K562 (cell line): ENCODE measurements around the gene TTLL10. TPM values are rescaled to one million over a fixed set of nuclear protein-coding genes. Genes with fewer than 3 reads are reported as not detected.

Experiments
- ATAC-seq: fragments of 200-7000 bp; cut with Tn5 transposase; 3 replicates; pipeline ENCODE4 v1.9.1; 2020; ENCODE audit warnings: moderate library complexity
- BruUV-seq: library from RNA; stranded (reverse); fragments of 400-500 nt; replicated peaks from 2 replicates; lab custom pipeline; 2021; lab: Mats Ljungman, UMichigan
- CTCF ChIA-PET: fragments of 300-600 bp; formaldehyde crosslinking; extraction: SDS; loops from one replicate; lab custom pipeline; 2021; ENCODE audit warnings: low intra/inter-chr PET ratio; lab: Yijun Ruan, JAX
- POLR2A ChIA-PET: fragments of 300-600, 350-650 bp; sonication (Branson Sonifier 250); formaldehyde crosslinking; extraction: SDS; loops from one replicate; lab custom pipeline; 2021; ENCODE audit warnings: antibody characterized with exemption, inconsistent platforms; lab: Yijun Ruan, JAX
- DNase-seq, 4 experiments: peaks; one replicate each; pipeline versions ENCODE4 v3.0.0 to v3.0.0-alpha.2; 2011 to 2018; ENCODE audit warnings: low spot score in 3 of 4, mixed read lengths in 3 of 4; ENCODE audit errors: extremely low read depth in 1 of 4
- FAIRE-seq: peaks from 2 replicates; lab custom pipeline; 2011; peaks lifted over from hg19 to GRCh38; lab: Jason Lieb, UNC
- H2AFZ ChIP-seq: 2 replicates; pipeline ENCODE4 v1.6.0; 2011; ENCODE audit warnings: low read depth, low read length, control low read depth, inconsistent platforms
- H3K27ac ChIP-seq: fragments of 200-600 bp; 3 replicates; pipeline ENCODE4 v1.8.0; 2011; ENCODE audit warnings: low read depth, mild to moderate bottlenecking, control low read depth, inconsistent platforms, low read length, moderate library complexity, mixed read lengths; ENCODE audit errors: extremely low read depth
- H3K27me3 ChIP-seq, 2 experiments: fragments of 300-600 bp in 1 of 2; 2 replicates in 1 of 2; 3 replicates in 1 of 2; pipeline versions ENCODE4 v1.6.0 to v1.8.0; 2011; ENCODE audit warnings: inconsistent platforms in 2 of 2, low read length in 2 of 2, mild to moderate bottlenecking in 1 of 2, mixed read lengths in 1 of 2, moderate library complexity in 1 of 2; ENCODE audit not compliant: control insufficient read depth in 2 of 2, insufficient read depth in 2 of 2
- H3K36me3 ChIP-seq: fragments of 300-600 bp; 3 replicates; pipeline ENCODE4 v1.8.0; 2011; ENCODE audit warnings: mild to moderate bottlenecking, low read length, inconsistent platforms; ENCODE audit not compliant: control insufficient read depth, insufficient read depth
- H3K4me1 ChIP-seq, 2 experiments: fragments of 200-600 bp in 1 of 2; replicated peaks in 1 of 2; 2 replicates in 1 of 2; 3 replicates in 1 of 2; pipeline versions ENCODE4 v1.5.1 to v1.8.0; 2011; ENCODE audit warnings: inconsistent platforms in 2 of 2, low read length in 2 of 2, mild to moderate bottlenecking in 1 of 2, mixed read lengths in 1 of 2, moderate library complexity in 1 of 2; ENCODE audit not compliant: control insufficient read depth in 2 of 2, insufficient read depth in 2 of 2
- H3K4me2 ChIP-seq: 2 replicates; pipeline ENCODE4 v1.6.1; 2011; ENCODE audit warnings: low read length, control low read depth, inconsistent platforms, mixed read lengths; ENCODE audit not compliant: insufficient read depth
- H3K4me3 ChIP-seq: fragments of 200-600 bp; sonication (generic), shearing (Covaris generic); 2 replicates; pipeline ENCODE4 v1.5.1; 2016; ENCODE audit warnings: control low read depth, inconsistent platforms
- H3K79me2 ChIP-seq: fragments of 200-600 bp; 3 replicates; pipeline ENCODE4 v1.8.0; 2011; ENCODE audit warnings: low read length, inconsistent platforms; ENCODE audit not compliant: control insufficient read depth, insufficient read depth
- H3K9ac ChIP-seq, 2 experiments: 2 replicates each; pipeline versions ENCODE4 v1.6.0 to v1.6.1; 2011; ENCODE audit warnings: low read depth in 2 of 2, low read length in 2 of 2, control low read depth in 1 of 2, inconsistent platforms in 1 of 2, mild to moderate bottlenecking in 1 of 2, mixed read lengths in 1 of 2; ENCODE audit not compliant: insufficient read depth in 1 of 2
- H3K9me1 ChIP-seq: one replicate; pipeline ENCODE4 v1.6.0; 2011; ENCODE audit warnings: inconsistent platforms, mild to moderate bottlenecking, low read length, moderate library complexity; ENCODE audit not compliant: control insufficient read depth, insufficient read depth
- H3K9me3 ChIP-seq: replicated peaks from 2 replicates; pipeline ENCODE4 v1.5.1; 2011; ENCODE audit warnings: low read depth, low read length, inconsistent platforms; ENCODE audit not compliant: control insufficient read depth, insufficient read depth
- H4K20me1 ChIP-seq: replicated peaks from 2 replicates; pipeline ENCODE4 v1.6.1; 2011; ENCODE audit warnings: low read length, inconsistent platforms, mixed read lengths; ENCODE audit not compliant: control insufficient read depth, insufficient read depth
- E2F6 ChIP-seq, 2 experiments: IDR thresholded peaks; 2 replicates each; pipeline ENCODE4 v1.6.1; 2011; ENCODE audit warnings: borderline replicate concordance in 1 of 2, control low read depth in 1 of 2, low read depth in 1 of 2, low read length in 1 of 2, mild to moderate bottlenecking in 1 of 2, mixed read lengths in 1 of 2, moderate library complexity in 1 of 2; ENCODE audit not compliant: insufficient read depth in 1 of 2, insufficient read length in 1 of 2, poor library complexity in 1 of 2, severe bottlenecking in 1 of 2; ENCODE audit errors: extremely low read depth in 1 of 2
- MCM3 ChIP-seq: fragments of 450-650 bp; IDR thresholded peaks from 2 replicates; pipeline ENCODE4 v1.6.1; 2016
- ZNF583 ChIP-seq: fragments of 250-450 bp; sonication (Bioruptor Pico); IDR thresholded peaks from 2 replicates; pipeline ENCODE4 v1.4.0; 2020
- whole genome bisulfite sequencing: fragments of 100-300 bp; shearing (Covaris generic); methylation state at CpG from one replicate; pipeline ENCODE4 v1.1.6; 2016; ENCODE audit warnings: low coverage, mixed read lengths; ENCODE audit not compliant: insufficient coverage; ENCODE audit errors: missing lambda C conversion rate; 5-methylcytosine and 5-hydroxymethylcytosine counted together
- in situ Hi-C: fragments of 300-500 bp; cut with MboI; formaldehyde crosslinking; loops from 4 replicates; pipeline ENCODE4 v1.15.0; 2018; ENCODE audit warnings: inconsistent platforms, mixed read lengths
- intact Hi-C: fragments of 100-400 bp; cut with micrococcal nuclease; formaldehyde crosslinking; loops from 2 replicates; pipeline ENCODE4 v1.14.2; 2022
- polyA plus RNA-seq, 8 experiments: library from polyadenylated mRNA; depleted of rRNA in 4 of 8; stranded (reverse) in 5 of 8; unstranded in 3 of 8; fragments of >200 nt; fragmentation: Nextera tagmentation in 2 of 8; fragmentation: Illumina TruSeq in 1 of 8; extraction: Ambion mirVana in 2 of 8; extraction: Trizol in 1 of 8; gene quantifications; 2 replicates each; pipeline versions ENCODE4 v1.2.1 to v1.2.3, GENCODE V29; 2011 to 2014; ENCODE audit warnings: inconsistent platforms in 1 of 8, missing spikeins in 1 of 8
- total RNA-seq, 7 experiments: library from RNA; depleted of rRNA in 6 of 7; stranded (reverse); fragments of >200 nt in 6 of 7; fragmentation: Illumina TruSeq in 2 of 7; extraction: Trizol in 2 of 7; gene quantifications; 2 replicates each; pipeline versions ENCODE4 v1.2.1 to v1.2.3, GENCODE V29; 2011 to 2021; ENCODE audit warnings: low replicate concordance in 1 of 7

Gene TTLL10
- total and polyA plus RNA-seq, 9 of the 15 experiments (the other 6 are each of a cell fraction or from before 2014, with no cell fraction given): not detected

GRCh38 chr1:1125945-1126344, 47.7 kb upstream of the TTLL10 start (continued):
- no peak for TF ChIP-seq E2F6 (IDR thresholded peaks at IDR 0.05; ENCODE audit: borderline replicate concordance in 1 of 2, extremely low read depth in 1 of 2, insufficient read depth in 1 of 2, insufficient read length in 1 of 2, low read depth in 1 of 2, low read length in 1 of 2, poor library complexity in 1 of 2, severe bottlenecking in 1 of 2)

GRCh38 chr1:1127551-1128451, 45.9 kb upstream of the TTLL10 start:
- no peak overlapping the region for H3K4me2 ChIP-seq
- no peaks in the 10 kb centered on the region for H3K36me3 ChIP-seq
- in situ Hi-C loops (no loop called here), intact Hi-C loops (no loop called here)
- peaks cover 13 to 52% of the 10 kb centered on the region in 2 experiments; a peak in 4 of 5 replicates for H3K27me3 ChIP-seq
- CTCF ChIA-PET: no interaction called here
- POLR2A ChIA-PET: no interaction called here
- FAIRE-seq: no peak
- H3K9me3 ChIP-seq: peaks cover 9% of the 10 kb centered on the region
- H3K9ac ChIP-seq: no peak overlapping the region; a peak in 1 of 4 replicates
- H3K79me2 ChIP-seq: no peaks in the 10 kb centered on the region
- no peak for ATAC-seq
- DNase-seq: no peak
- no TSS peak for BruUV-seq
- H2AFZ ChIP-seq: no peak overlapping the region
- 0 out of 2 replicates have a peak, but pooled peaks have one; percentile 20 for TF ChIP-seq MCM3
- TF ChIP-seq ZNF583 (CRISPR knock-in tag): no peak
- H3K4me3 ChIP-seq: no peak overlapping the region
- peaks cover 0 to 63% of the 10 kb centered on the region in 2 experiments; a peak in 2 of 5 replicates for H3K4me1 ChIP-seq
- no peak overlapping the region for H3K27ac ChIP-seq
- H3K9me1 ChIP-seq: no peaks in the 10 kb centered on the region
- 21% methylated on average over 43 of the region's 45 CpGs for WGBS
- no peaks in the 10 kb centered on the region for H4K20me1 ChIP-seq
